ENCODE measurements around the gene KLK6. TPM values are rescaled to one million over a fixed set of nuclear protein-coding genes. Genes with fewer than 3 reads are reported as not detected.
A peak's percentile ranks its signal among the peaks of the same experiment; 100 is the strongest.

Gene KLK6
- total RNA-seq, 1 donor from 2014 or later: 0.62 TPM

GRCh38 chr19:50979758-50980157, 10.4 kb upstream of the KLK6 start:
- Mint-ChIP-seq H3K4me1 (ENCODE audit: low read depth) (peaks cover 7% of the 10 kb centered on the region), H3K9me3 (ENCODE audit: low read depth) (peaks cover 2% of the 10 kb centered on the region), H3K4me3 (ENCODE audit: low read depth) (no peak overlapping the region), H3K27ac (no peak overlapping the region), H3K27me3 (peaks cover 29% of the 10 kb centered on the region), H3K36me3 (ENCODE audit: insufficient read depth) (no peaks in the 10 kb centered on the region)
- no peak for TF ChIP-seq CTCF (IDR thresholded peaks at IDR 0.05; ENCODE audit: unreplicated experiment)
- no peak for DNase-seq (ENCODE audit: low spot score, unreplicated experiment)

DNA sequence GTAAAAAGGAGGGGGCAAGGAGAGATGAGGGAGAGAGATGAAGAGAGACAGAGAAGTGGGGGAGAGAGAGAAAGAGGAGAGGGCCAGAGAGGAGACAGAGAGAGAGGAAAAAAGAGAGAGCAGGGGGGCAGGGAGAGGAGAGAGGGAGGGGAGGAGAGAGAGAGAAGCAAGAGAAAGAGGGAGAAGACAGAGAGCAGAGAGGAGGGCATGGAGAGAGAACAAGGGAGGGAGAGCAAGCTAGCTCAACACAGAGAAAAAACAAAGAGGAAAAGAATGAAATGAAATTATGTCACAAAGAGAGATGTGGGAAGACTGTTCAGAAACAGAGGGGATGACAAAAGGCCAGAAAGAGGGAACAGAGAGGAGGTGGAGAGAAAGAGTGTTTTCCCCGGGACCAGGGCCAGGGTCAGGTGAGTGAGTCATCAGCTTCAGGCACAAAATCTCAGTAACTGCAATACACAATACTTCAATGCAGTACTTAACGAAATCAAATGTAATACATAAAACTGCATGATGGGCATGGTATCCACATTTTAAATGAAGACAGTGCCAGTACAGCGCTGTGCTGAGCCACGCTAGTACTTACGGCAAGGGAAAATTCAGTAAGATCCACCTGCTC, 9.5 kb upstream of the KLK6 start:
- Mint-ChIP-seq H3K4me3 (ENCODE audit: low read depth) (no peak overlapping the region), H3K4me1 (ENCODE audit: low read depth) (peaks cover 9% of the 10 kb centered on the region), H3K36me3 (ENCODE audit: insufficient read depth) (no peaks in the 10 kb centered on the region), H3K9me3 (ENCODE audit: low read depth) (peaks cover 2% of the 10 kb centered on the region), H3K27me3 (peaks cover 23% of the 10 kb centered on the region), H3K27ac (no peak overlapping the region)
- no peak for TF ChIP-seq CTCF (IDR thresholded peaks at IDR 0.05; ENCODE audit: unreplicated experiment)
- no peak for DNase-seq (ENCODE audit: low spot score, unreplicated experiment)

DNA sequence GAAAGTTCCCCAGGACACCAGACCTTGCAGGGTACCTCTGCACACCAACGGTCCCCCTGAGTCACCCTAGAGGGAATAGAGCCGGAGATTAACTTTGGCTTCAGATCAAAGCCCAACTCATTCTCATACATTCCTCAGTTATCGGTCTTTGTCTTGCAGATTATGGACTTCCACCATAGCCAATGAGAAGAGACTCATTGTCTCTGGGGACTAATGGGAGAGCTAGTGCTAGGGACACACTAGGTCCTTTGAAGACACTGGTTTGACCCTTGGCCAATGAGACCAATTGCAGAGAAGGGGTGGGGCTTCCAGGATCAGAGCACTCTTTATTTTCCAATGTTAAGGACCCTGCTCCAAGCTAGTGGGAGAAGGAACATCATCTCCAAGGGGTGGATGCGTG, 8.2 kb upstream of the KLK6 start:
- DNase-seq (ENCODE audit: low spot score, unreplicated experiment): no peak
- Mint-ChIP-seq H3K4me1 (ENCODE audit: low read depth) (peaks cover 9% of the 10 kb centered on the region), H3K27ac (no peak overlapping the region), H3K27me3 (peaks cover 20% of the 10 kb centered on the region), H3K9me3 (ENCODE audit: low read depth) (peaks cover 2% of the 10 kb centered on the region), H3K36me3 (ENCODE audit: insufficient read depth) (no peaks in the 10 kb centered on the region), H3K4me3 (ENCODE audit: low read depth) (no peak overlapping the region)
- no peak for TF ChIP-seq CTCF (IDR thresholded peaks at IDR 0.05; ENCODE audit: unreplicated experiment)

DNA sequence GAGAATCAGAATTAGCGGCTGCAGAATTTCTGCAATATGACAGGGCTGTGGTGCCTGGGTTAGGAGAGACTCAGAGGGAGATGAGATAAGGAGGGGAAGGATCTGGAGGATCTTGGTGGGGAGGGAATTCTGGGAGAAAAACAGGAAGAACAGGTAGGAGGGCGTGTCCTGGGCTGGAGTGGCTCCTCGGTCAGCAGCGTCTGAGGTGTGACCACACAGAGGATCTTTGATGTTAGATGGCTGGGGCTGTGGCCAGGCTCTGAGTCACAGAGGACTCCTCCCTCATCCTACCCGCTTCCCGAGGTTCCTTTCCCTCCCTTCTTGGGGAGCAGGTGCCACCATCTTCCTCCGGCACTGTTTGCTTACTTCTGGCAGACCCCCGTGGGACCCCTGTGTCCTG, 6.4 kb upstream of the KLK6 start:
- Mint-ChIP-seq H3K27me3 (peaks cover 10% of the 10 kb centered on the region), H3K9me3 (ENCODE audit: low read depth) (peaks cover 2% of the 10 kb centered on the region), H3K4me3 (ENCODE audit: low read depth) (no peak overlapping the region), H3K36me3 (ENCODE audit: insufficient read depth) (no peaks in the 10 kb centered on the region), H3K4me1 (ENCODE audit: low read depth) (peaks cover 9% of the 10 kb centered on the region), H3K27ac (peak overlapping the region; percentile 51)
- no peak for TF ChIP-seq CTCF (IDR thresholded peaks at IDR 0.05; ENCODE audit: unreplicated experiment)
- no peak for DNase-seq (ENCODE audit: low spot score, unreplicated experiment)

DNA sequence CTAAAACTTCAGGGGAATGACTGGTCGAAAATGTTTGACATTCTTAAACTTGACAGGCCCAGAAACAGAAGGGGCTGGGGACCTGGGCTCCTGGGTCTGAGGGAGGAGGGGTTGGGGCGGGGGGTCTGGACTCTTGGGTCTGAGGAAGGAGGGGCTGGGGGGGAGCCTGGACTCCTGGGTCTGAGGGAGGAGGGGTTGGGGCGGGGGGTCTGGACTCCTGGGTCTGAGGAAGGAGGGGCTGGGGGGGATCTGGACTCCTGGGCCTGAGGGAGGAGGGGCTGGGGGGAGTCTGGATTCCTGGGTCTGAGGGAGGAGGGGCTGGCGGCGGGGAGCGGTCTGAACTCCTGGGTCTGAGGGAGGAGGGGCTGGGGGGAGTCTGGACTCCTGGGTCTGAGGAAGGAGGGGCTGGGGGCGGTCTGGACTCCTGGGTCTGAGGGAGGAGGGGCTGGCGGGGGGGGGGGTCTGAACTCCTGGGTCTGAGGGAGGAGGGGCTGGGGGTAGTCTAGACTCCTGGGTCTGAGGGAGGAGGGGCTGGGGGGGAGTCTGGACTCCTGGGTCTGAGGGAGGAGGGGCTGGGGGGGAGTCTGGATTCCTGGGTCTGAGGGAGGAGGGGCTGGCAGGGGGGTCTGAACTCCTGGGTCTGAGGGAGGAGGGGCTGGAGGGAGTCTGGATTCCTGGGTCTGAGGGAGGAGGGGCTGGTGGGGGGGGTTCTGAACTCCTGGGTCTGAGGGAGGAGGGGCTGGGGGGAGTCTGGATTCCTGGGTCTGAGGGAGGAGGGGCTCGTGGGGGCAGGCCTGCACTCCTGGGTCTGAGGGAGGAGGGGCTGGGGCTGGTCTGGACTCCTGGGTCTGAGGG, 5.5 kb upstream of the KLK6 start:
- Mint-ChIP-seq H3K27me3 (peaks cover 13% of the 10 kb centered on the region), H3K27ac (no peak overlapping the region), H3K9me3 (ENCODE audit: low read depth) (peaks cover 2% of the 10 kb centered on the region), H3K4me1 (ENCODE audit: low read depth) (peaks cover 9% of the 10 kb centered on the region), H3K4me3 (ENCODE audit: low read depth) (no peak overlapping the region), H3K36me3 (ENCODE audit: insufficient read depth) (no peaks in the 10 kb centered on the region)
- no peak for DNase-seq (ENCODE audit: low spot score, unreplicated experiment)
- TF ChIP-seq CTCF (IDR thresholded peaks at IDR 0.05; ENCODE audit: unreplicated experiment): no peak
